ENCODE results near the gene SSBP2.

GRCh38 chr5:81522571-81522970 is 228.3 kb downstream of the SSBP2 start:
- TF ChIP-seq CTCF (IDR thresholded peaks at IDR 0.05) (no peak), POLR2AphosphoS5 (IDR thresholded peaks at IDR 0.05) (no peak), POLR2A (IDR thresholded peaks at IDR 0.05) (no peak)

All from stomach (tissue), 4 donors.